ENCODE results near the gene UNC13A.

- TF ChIP-seq TAF1 (IDR thresholded peaks at IDR 0.05; ENCODE audit: borderline replicate concordance, low read depth, low read length) (no peak), POLR2AphosphoS5 (IDR thresholded peaks at IDR 0.05; ENCODE audit: low read depth, low read length) (no peak)
Measured at GRCh38 chr19:17562097-17562496, 126.1 kb downstream of the UNC13A start.
